Adrenal gland (tissue), 5 donors: Measurements from ENCODE around the gene APP.

ENCODE experiments used
- POLR2A ChIP-seq, 2 donors: fragments of 450-650 bp; IDR thresholded peaks; one replicate each; pipeline ENCODE4 v1.6.1; 2017; ENCODE audit warnings: antibody characterized with exemption in 2 of 2, mild to moderate bottlenecking in 2 of 2, moderate library complexity in 1 of 2
- TF ChIP-seq, protein P1 (sequence below), 6 experiments: fragments of 450-650 bp in 4 of 6; fragments of 200-600 bp in 2 of 6; sonication (generic) in 1 of 6; IDR thresholded peaks; 1 replicate in 5 of 6; 2 replicates in 1 of 6; pipeline versions ENCODE4 v1.5.1 to v1.8.0; 2016 to 2021; ENCODE audit warnings: antibody characterized with exemption in 6 of 6, mild to moderate bottlenecking in 2 of 6, moderate library complexity in 1 of 6
- donor health status: DM: no; HTN: no; CAD: no.

DNA sequence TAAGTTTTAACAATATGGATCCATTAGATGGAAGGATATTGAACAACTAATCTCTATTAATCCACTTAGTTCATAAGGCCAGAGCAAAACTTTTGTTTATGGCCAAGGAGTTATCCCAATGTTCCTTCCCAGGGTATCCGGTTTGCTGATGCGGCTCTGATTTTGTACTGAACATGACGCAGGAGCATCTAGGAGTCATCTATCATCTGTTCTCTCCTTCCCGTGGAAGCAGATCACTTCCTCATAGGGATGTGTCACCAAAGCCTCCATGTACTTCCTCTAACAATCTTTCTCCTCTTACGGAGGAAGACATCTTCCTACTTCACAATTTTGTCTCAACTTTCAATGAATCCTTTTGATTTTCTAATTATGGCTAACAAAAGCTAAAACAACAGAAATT is 206.6 kb downstream of the APP start:
- TF ChIP-seq, protein P1, sequence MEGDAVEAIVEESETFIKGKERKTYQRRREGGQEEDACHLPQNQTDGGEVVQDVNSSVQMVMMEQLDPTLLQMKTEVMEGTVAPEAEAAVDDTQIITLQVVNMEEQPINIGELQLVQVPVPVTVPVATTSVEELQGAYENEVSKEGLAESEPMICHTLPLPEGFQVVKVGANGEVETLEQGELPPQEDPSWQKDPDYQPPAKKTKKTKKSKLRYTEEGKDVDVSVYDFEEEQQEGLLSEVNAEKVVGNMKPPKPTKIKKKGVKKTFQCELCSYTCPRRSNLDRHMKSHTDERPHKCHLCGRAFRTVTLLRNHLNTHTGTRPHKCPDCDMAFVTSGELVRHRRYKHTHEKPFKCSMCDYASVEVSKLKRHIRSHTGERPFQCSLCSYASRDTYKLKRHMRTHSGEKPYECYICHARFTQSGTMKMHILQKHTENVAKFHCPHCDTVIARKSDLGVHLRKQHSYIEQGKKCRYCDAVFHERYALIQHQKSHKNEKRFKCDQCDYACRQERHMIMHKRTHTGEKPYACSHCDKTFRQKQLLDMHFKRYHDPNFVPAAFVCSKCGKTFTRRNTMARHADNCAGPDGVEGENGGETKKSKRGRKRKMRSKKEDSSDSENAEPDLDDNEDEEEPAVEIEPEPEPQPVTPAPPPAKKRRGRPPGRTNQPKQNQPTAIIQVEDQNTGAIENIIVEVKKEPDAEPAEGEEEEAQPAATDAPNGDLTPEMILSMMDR (IDR thresholded peaks at IDR 0.05): no peak
- no peak for TF ChIP-seq POLR2A (IDR thresholded peaks at IDR 0.05)
